ENCODE data around the gene INMT. TPM values are rescaled to one million over a fixed set of nuclear protein-coding genes. Genes with fewer than 3 reads are reported as not detected.

INMT gene
- total RNA-seq, 1 donor from 2014 or later: 0.26 TPM

GRCh38 chr7:30804078-30804661 is 52.2 kb downstream of the INMT start:
- no peak overlapping the region for H3K4me3 ChIP-seq (ENCODE audit: low read depth, low read length)
- DNase-seq (ENCODE audit: low read depth) (peak; percentile 83), FAIRE-seq (no peak)
- no peak for TF ChIP-seq CTCF (IDR thresholded peaks at IDR 0.05; ENCODE audit: insufficient read depth, low read length, severe bottlenecking)
- peaks cover 1% of the 10 kb centered on the region for H3K27me3 ChIP-seq (ENCODE audit: control insufficient read depth, insufficient read depth, low read length)
- H3K36me3 ChIP-seq (ENCODE audit: control insufficient read depth, insufficient read depth, low read length): no peaks in the 10 kb centered on the region

DNA sequence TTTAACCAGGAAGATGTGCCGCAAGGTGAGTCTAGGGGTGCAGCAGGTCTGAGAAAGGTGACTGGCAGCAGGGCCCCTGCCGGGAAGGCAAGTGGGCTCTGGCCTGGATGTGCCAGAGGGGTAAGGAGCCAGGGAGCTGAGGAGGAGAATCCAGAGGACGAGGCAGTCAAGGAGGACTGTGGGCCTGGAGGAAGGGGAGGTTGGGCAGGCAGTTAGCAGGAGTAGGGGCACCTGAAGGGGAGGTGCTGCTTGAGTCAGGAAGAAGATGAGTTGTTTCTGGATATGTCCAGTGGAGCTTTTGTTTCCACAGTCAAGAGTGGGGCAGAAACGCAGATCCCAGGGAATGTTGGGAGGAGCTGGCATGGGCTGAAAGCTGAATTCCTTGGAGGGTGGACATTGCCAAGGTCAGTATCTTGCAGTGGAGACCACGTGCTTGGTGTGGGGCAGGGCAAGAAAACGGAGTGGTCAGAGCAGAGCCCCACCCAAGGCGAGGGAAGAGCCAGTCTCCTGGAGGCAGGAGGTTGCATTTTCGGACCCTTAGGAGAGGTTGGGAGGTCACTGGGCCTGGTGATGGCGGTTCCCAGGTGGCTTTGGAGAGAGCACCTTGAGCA is 53.3 kb downstream of the INMT start:
- peaks cover 1% of the 10 kb centered on the region for H3K27me3 ChIP-seq (ENCODE audit: control insufficient read depth, insufficient read depth, low read length)
- no peaks in the 10 kb centered on the region for H3K36me3 ChIP-seq (ENCODE audit: control insufficient read depth, insufficient read depth, low read length)
- TF ChIP-seq CTCF (IDR thresholded peaks at IDR 0.05; ENCODE audit: insufficient read depth, low read length, severe bottlenecking): no peak
- FAIRE-seq (no peak), DNase-seq (ENCODE audit: low read depth) (no peak)
- H3K4me3 ChIP-seq (ENCODE audit: low read depth, low read length): no peak overlapping the region

DNA sequence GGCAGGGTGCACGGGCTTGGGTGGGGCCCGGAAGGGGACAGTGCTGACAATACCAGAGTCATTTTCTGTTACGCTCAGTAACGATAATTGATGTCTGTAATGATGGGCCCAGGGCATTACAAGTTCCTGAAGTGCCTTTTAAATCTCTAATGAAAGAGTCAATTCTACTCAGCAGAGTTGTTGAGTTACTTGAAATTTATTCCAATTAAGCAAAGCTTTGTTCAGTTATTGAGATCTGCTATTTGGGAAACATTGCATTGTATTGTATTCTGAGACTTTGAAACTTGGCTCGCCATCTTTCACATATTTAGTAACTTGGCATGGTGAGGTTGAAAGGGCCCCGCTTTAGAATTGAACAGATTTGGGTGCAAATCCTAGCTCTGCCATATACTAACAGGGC is 54.0 kb downstream of the INMT start:
- Histone ChIP-seq H3K4me3 (ENCODE audit: low read depth, low read length) (no peak overlapping the region), H3K36me3 (ENCODE audit: control insufficient read depth, insufficient read depth, low read length) (no peaks in the 10 kb centered on the region), H3K27me3 (ENCODE audit: control insufficient read depth, insufficient read depth, low read length) (peaks cover 1% of the 10 kb centered on the region)
- no peak for FAIRE-seq
- no peak for DNase-seq (ENCODE audit: low read depth)
- TF ChIP-seq CTCF (IDR thresholded peaks at IDR 0.05; ENCODE audit: insufficient read depth, low read length, severe bottlenecking): no peak

Other genes starting within 250 kb of the INMT start
- 57.9 and 67.8 TPM in 2 replicates for gene GGCT, start 247.3 kb upstream of the INMT start, total RNA-seq
- 367 and 431 TPM in 2 replicates for gene GARS1, start 157.3 kb upstream of the INMT start, total RNA-seq
- not detected in 2 replicates for gene CRHR2, start 69.7 kb upstream of the INMT start, total RNA-seq
- 1.1 and 1.3 TPM in 2 replicates for gene MINDY4, start 19.3 kb downstream of the INMT start, total RNA-seq
- under 0.01 TPM in 1 of 2 replicates, not detected in the other for gene AQP1, start 159.7 kb downstream of the INMT start, total RNA-seq
- not detected in 2 replicates for gene GHRHR, start 211.8 kb downstream of the INMT start, total RNA-seq

Measured in bronchial epithelial cell (primary cell).